LNCaP clone FGC (cell line): ENCODE results near the gene NHSL1.

Experiments
- DNase-seq: peaks from one replicate; pipeline ENCODE4 v3.0.0-alpha.2; 2011; ENCODE audit warnings: low read depth
- H3K4me3 ChIP-seq: 2 replicates; pipeline ENCODE4 v1.5.1; 2011; ENCODE audit warnings: mild to moderate bottlenecking, low read depth, low read length, control low read depth
- CTCF ChIP-seq: IDR thresholded peaks from 2 replicates; pipeline ENCODE4 v1.5.1; 2012; ENCODE audit warnings: mild to moderate bottlenecking; ENCODE audit not compliant: control insufficient read depth, insufficient read depth; ENCODE audit errors: extremely low read depth

NHSL1 gene

GRCh38 chr6:138377042-138377441 lies 122.3 kb downstream of the NHSL1 start:
- no peak for TF ChIP-seq CTCF

GRCh38 chr6:138374815-138375214 lies 124.5 kb downstream of the NHSL1 start:
- no peak for TF ChIP-seq CTCF
- H3K4me3 ChIP-seq, result no peak overlapping the region
- DNase-seq, result no peak

More at GRCh38 chr6:138377042-138377441, 122.3 kb downstream of the NHSL1 start:
- DNase-seq, result no peak
- no peak overlapping the region for H3K4me3 ChIP-seq

- no peak overlapping the region for H3K4me3 ChIP-seq
- no peak for DNase-seq
- TF ChIP-seq CTCF, result no peak
Measured at GRCh38 chr6:138374230-138374629, 125.1 kb downstream of the NHSL1 start.

- no peak for TF ChIP-seq CTCF
- no peak for DNase-seq
- H3K4me3 ChIP-seq, result no peak overlapping the region
Measured at GRCh38 chr6:138372711-138373463, 126.4 kb downstream of the NHSL1 start.
